HG02588 (cell line): ENCODE results near the gene ZP2.
"Not testable (repeated sequence)": the region's sequence is repeated elsewhere in the genome, so short reads cannot be mapped to it uniquely, and the experiment has no call there.

Experiments used
- ATAC-seq: cut with Tn5 transposase; IDR thresholded peaks from one replicate; pipeline ENCODE4 v1.9.1; 2021; ENCODE audit warnings: mild to moderate bottlenecking, moderate library complexity; ENCODE audit not compliant: unreplicated experiment

The ZP2 gene

DNA sequence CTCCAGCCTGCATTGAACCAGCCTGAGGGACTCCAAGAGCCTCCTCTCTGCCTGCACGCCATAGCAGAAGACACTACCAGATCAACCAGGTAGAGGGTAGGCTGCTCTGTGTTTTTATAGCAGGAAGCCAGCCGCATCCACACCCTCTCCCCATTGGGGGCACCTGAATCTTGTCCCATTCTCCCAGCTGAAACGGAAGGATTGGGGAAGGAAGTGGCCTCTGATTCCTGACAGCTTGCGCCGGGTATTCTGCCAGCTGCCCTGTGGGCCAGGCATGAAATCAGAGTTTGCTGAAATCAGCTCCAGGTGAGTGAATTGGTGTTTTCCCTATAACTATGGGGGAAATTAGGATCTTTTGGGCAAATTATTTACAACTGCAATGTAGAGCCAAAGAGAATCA is at the start of gene ZP2:
TSS of gene ZP2 (minus strand) at position 89 of the 400 bp plus-strand sequence. CDS start at position 62, 27 bp downstream.
- ATAC-seq, result no peak

DNA sequence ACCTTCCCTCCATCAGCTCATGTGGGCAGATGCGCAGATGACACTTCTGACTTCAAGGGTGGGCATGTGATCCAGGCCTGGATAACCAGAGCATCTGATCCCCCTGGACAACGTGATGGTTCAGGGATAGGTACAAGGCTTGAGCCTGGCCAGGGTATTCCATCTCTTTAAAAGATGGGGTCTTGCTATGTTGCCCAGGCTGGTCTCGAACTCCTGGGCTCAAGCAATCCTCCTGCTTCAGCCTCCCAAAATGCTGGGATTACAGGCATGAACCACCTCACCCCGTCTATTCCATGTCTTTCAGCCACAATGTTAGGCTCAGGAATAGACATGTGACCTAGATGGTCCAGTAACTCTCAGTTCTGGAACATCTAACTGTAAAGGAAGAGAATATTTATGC is 45.9 kb upstream of the ZP2 start:
- ATAC-seq, result no peak

DNA sequence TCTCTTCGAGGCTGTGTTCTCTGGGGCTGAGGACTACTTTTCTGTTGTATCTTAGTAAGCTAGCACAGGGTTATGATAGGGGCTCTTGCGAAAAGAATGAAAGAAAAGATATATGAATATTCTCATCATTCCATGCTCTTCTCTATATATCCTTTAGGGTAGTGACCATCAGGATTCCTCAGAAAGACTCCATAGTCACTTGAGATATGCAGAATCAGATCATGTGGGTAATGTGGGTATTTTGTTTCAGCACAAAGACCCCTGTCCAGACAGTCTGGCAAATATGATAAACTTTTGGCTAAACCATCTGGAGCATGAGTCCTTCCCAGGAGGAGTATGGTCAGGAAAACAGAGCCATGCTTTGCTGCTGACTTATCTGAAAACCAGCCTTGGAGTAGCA is 45.3 kb upstream of the ZP2 start:
- ATAC-seq, result no peak

DNA sequence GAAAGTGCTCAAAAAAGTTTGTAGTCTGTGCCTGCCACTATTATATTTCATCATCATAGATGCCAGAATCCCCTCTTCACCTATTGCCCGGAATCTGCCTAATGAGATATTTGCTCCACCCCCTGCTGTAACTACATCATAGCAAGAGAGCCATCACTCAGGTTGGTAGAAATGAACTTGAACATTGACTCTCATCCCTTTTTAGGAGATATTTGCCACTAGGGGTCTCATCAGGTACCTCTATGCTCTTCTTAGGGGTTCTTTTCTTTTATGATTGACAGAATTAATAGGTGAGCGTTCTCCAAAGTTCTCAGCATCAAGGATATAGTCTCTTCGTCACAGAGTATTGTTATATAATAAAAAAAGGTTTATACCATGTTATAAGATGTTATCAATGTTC is 42.1 kb upstream of the ZP2 start:
- no peak for ATAC-seq

DNA sequence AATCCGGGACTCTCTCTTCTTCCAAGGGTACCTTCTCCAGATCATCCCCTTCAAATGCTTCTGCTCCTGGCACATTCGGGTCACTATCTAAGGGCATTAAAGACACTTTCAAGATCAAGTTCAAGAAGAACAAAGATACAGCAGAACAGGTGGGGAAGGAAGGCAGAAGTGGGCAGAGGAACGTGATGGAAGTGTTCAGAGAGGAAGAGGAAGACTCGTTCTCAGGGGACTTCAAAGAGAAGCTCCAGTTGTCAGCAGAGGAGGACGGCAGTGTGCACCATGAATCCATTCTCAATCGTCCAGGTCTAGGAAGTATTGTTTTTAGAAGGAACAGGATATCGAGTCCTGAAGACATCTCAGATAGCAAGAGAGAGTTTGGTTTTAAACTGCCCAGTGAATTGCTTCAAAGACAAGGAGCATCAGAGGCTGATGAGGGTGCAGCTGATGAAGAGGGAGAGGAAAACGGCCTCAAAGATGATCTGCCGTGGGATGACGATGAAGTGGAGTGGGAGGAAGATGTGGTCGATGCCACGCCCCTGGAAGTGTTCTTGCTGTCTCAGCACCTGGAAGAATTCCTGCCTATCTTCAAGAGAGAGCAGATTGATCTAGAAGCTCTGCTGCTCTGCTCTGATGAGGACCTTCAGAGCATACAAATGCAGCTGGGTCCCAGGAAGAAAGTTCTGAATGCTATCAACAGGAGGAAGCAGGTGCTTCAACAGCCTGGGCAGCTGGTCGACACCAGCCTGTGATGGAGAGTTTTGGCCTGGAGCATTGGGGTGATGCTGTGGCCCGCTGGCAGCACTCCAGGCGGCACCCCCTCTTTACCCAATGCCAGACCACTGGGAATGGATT is 38.9 kb upstream of the ZP2 start:
- ATAC-seq, result no peak

DNA sequence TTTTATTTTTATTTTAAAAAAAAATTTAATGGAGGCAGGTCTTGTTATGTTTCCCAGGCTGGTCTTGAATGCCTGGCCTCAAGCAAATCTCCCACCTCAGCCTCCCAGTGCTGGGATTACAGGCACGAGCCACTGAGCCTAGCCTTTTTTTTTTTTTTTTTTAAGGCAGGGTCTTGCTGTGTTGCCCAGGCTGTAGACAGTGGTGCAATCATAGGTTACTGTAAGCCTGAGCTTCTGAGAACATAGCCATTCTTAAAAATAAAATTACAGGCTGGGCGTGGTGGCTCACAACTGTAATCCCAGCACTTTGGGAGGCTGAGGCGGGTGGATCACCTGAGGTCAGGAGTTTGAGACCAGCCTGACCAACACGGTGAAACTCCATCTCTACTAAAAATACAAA is 36.8 kb upstream of the ZP2 start:
- not testable (repeated sequence) for ATAC-seq

DNA sequence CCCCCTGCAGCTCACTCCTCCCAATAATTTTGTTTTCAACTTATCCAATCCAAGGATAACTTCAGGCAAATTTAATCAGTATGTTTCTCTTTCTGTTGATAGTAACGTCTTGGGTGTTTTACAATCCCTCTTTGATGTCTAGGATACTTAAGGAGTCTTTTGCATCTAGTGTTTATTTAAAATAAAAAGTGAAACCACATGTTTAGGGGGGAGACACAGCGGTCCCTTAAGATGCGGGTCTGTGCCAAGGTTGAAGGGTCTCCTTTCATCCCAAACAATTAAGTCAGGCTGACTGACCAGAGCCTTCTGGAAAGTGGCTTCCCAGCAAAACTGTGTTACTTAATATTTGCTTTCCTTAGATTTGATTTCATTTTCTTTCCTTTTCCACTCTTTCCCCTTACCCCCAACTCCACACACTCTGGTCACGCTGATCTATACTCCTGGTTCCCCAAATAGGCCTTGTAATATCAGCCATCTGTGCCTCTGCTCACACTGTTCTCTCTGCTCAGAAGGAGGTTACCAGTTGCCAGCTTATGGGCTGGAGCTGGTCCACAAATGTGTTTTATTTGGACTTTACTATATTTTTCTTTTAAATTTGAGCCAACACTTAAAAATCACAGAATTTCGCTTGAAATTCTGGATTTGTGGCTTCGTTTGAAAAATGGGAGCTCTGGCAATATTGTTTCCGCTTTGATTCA is 33.3 kb upstream of the ZP2 start:
- no peak for ATAC-seq

DNA sequence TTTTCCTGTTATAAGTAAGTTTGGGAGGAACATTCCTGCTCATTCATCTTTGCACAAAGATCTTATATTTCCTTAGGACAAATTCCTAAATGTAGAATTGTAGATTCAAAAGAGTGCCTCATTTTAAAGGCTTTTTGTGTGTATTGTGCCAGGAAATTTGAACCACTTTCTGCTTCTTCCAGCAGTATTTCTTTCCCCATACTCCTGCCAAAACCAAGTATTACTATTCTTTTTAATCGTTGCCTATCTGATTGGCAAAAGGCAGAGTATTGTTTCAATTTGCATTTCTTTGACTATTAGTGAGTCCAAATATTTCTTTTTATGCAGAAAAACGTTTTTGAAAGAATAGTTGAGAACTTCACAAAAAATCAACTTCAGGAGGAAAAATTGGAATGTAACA is 31.4 kb upstream of the ZP2 start:
- ATAC-seq, result no peak

DNA sequence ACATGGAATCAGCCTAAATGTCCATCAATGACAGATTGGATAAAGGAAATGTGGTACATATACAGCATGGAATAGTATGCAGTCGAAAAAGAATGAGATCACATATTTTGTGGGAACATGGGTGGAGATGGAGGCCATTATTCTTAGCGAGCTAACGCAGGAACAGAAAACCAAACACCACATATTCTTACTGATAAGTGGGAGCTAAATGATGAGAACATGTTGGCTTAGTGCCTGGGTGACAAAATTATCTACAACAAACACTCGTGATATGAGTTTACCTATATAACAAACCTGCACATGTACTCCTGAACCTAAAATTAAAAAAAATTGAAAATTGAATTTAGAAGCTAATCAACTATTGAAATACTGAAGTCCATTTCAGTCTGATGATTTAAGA is 28.3 kb upstream of the ZP2 start:
- no peak for ATAC-seq

DNA sequence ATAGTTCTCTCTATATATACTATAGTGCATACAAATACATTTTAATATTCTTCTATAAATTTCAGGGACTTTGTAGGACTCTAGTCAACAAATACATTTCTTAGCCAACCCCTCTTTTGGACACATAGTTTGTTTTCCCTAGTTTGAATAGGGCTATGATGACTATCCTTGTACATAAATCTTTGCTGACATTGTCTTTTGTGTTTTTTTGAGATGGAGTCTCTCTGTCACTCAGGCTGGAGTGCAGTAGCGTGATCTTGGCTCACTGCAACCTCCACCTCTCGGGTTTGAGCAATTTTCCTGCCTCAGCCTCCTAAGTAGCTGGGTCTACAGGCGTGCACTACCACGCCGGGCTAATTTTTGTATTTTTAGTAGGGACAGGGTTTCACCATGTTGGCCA is 25.5 kb upstream of the ZP2 start:
- ATAC-seq, result no peak

DNA sequence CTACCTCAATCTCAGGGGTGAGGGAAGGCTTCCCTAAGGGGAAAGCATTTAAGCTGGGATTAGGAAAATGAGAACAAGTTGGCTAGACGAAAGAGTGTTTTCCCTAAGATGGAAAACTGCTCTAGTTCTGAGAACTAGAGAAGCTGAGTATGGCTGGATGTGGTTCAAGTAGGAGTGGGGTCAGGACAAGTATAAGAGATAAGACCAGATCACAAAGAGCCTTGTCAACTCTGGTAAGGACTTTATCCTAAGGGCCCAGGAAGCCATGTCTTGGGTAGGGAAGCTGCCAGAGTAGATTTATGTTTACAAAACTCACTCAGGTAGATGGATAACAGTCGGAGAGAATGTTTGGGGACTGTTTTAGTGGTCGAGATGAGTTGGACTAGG is 23.8 kb upstream of the ZP2 start:
- ATAC-seq, result no peak

DNA sequence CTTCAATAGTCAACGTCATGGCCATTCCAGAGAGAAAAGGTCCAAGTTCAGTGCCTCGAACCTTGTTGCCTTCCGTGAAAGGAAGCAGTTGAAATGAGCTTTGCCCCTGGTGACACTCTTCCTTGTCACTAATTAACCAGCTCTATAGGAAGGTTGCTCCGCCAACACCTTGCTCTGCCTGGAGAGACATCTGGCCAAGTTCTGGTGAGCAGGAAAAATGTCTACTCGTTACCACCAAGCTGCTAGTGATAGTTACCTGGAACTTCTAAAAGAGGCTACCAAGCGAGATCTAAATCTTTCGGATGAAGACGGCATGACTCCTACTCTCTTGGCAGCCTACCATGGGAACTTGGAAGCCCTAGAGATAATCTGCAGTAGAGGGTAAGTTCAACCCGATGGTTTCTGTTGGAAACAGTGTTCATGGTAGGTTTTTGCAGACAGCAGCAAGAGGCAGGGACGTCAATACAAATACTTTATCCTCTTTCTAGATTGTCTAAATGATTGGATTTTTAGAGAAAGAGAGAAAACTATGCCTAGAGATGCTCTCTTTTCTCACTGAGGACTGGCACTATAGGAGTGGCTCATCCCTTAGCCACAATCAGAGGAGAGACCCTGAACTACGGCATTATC is 22.3 kb upstream of the ZP2 start, which contains the start of gene ANKS4B:
TSS of gene ANKS4B (plus strand) at position 179 of the 630 bp plus-strand sequence. CDS start at position 218, 39 bp downstream.
- ATAC-seq, result no peak

DNA sequence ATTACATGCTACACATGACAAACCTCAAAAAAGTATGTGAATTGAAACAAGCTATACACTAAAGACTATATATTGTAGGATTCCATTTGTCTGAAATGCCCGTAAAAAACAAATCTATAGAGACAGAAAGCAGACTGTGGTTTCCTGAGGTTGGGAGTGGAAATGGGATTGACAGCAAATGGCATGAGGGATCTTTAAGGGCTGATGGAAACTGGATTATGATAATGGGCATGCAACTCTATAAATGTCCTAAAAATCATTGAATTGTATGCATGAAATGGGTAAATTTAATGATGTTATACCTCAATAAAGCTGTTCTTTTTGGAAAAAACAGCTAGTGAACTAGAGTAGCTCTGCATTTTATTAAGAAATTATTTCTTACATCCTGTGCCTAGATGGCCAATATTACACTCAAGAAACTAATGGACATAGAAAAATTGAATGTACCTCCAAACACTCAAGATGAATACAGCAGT is 21.7 kb upstream of the ZP2 start:
- ATAC-seq, result no peak

DNA sequence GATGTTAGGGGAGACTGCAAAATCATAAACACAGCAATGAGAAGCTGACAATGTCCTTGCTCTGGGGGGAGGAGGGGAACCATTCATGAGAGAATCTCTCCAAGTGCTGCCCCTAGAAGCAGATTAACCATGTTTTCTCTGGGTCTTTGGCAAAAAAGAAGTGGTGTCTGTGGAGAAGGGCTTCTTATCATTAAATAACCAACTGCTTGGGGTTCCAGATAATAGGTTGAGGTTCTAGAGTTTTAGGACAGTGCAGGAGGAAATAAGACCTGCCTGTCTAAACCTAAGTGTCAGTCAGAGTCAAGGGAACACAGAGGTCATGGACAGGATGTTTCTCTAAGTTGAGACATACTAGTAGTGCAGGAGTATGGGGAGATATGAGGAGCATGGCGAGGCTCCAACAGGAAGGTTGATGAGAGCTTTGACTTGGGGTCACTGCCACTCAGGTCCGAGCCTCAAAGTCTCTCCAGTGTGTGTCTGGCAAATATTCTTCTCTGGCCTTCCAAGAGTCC is 17.0 kb upstream of the ZP2 start:
- ATAC-seq, result no peak

DNA sequence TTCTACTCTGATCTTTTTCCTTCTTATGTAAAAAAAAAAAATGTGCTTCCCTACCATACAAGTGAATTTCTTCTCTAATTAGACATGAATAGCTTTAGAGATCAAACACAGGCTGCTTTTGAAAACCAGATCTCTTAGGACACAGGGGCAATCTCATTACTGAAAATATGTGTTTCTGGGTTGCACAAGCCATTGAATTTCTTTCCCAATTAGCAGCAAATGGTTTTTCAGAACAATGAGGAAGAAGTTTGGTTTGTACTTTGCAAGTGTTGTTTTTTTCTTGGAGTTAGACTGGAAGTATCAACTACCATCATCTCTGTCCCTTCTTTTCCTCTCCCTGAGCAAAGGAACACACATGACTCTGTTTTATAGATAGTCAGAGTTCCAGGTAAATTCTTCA is 16.5 kb upstream of the ZP2 start:
- no peak for ATAC-seq

DNA sequence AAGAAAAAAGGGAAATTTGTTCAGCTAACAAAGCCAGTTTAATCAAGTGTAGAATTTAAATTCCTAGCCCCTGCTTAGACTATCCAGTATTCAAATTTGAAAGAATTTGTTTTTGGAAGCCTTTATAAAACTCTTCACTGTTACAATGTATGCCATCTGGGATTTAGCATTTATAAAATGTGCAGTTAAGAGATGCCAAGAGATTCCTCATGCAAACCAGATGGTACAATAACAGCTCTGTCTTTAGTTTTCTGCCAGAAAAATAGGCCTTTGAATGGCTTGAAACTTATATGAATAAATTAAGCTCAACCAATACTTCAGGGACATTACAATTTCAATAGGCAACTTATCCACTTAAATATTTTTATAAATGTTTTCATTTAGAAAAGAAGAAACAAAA is 15.4 kb upstream of the ZP2 start:
- ATAC-seq, result no peak

DNA sequence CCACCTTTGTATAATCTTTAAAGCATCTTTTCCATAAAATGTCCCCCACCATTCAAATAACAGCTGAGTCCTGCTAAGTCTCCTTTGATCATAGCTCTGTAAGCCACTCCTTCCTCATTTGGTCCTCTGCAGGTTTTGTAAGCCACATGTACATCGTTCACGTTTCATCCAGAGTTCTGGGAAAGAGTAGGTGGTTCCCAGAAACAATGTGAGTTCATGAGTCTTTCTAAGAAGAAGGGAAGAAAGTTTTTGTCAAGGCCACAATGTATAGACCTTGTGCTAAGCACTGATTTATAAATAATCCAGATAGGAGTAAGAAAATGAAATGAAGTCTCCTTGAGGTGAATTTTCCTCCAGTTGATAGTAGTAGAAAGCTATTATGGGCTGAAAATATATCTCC is 13.4 kb upstream of the ZP2 start:
- ATAC-seq, result no peak

DNA sequence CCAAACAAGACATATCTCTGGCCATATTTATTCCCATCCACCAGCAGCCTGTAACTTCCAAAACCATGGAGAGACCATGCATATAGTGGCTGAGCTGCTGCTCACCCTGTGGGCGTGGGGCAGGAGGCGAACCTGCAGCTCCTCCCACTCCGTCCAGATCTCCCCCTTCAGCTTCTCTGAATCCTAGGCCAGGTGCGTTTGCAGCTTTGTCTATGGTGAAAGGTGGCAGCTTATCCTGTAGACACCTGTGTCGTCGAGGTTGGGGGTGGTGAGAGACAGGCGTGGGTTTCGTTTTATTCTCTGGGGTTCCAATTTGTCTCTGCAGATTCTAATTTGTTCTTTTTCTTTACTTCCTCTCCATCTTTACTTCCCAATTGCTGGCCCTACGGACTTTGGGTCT is 12.4 kb upstream of the ZP2 start:
- no peak for ATAC-seq

DNA sequence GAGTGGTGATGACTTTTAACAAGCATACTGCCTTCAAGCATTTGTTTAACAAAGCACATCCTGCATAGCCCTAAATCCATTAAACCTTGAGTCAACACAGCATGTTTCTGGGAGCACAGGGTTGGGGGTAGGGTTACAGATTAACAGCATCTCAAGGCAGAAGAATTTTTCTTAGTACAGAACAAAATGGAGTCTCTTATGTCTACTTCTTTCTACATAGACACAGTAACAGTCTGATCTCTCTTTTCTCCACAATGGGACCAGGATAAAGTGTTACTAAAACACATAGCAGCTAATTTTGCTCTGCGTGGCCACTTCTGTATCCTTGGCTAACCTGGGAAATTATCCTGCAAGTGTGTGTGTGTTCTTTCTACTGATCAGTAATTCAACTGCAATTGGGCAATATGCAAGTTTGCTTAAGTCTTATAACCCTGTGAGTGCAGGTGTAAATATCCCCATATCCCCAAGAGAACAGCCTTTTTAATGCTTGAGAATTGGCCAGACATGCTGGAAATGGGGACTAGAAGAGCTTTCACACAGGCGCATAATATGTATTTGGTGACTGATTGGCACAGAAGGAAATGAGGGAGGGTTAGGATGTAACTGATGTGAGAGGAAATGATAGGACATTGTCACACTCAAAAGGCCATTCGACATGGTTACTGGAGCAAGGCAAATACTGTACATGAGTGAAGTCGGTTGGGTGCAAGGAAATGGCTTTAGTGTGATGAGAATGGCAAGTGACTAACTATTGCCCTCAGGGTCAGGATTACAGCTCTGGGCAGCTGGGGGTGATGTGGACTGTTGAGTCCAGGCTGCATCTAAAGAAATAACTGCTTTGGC is 11.3 kb upstream of the ZP2 start:
- no peak for ATAC-seq

DNA sequence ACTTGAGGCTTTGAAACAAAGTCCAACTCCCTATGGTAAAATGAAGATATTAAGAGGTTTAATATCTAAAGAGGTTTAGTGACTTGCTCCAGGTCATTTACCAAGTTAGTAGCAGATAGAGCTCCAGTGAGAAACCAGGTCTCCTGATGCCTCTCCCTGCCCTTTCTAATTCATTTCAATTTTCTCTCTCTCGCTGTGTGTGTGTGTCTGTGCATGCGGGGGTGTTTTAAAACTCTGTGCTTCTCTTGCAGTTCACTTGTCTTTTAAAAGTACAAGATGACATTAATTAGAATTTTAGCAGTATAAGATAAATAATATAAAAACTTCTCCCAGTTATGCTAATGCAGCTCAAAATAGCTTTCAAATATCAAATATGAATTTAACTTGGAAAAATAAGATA is 8.2 kb upstream of the ZP2 start:
- ATAC-seq, result no peak

DNA sequence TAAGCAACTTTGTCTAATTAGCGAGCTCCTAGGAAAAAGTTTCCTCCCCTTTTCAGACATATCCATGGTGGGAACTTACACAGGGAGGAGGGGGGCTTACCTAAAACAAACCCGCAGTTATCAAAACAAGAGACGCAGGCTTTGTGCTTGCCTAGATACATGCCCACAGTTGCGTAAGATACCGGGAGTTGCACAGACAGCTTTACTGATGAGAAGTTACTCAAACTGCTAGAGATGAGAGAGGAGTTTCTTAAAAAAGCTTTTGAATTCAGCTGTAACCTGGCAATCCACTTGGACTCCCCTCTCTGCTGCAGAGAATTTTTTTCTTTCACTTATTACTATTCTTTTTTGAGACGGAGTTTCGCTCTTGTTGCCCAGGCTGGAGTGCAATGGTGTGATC is 6.8 kb upstream of the ZP2 start:
- no peak for ATAC-seq
